ENCODE measurements around the gene CNIH3.

CNIH3 gene

DNA sequence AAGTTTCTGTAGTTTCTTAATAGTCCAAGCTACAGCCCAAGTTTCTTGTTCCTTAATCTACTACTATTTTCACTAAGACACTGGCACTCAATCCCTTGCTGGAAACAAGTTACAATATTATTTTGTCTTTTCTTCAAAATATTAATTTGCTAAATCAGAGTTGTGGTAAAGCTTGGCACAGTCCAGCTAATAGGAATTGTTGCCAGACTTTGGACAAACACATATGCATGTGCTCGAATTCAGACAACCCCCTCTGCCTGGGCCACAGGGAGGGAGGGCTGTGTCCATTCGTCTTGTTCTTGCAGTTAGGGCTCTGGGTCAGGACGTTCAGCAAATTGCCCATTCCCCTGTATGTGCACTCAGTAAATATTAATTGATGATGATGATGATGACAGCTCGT lies 103.6 kb downstream of the CNIH3 start:
- TF ChIP-seq ARNTL (CRISPR knock-in tag; IDR thresholded peaks at IDR 0.05; ENCODE audit: borderline replicate concordance, low read depth) = no peak
- TF ChIP-seq, protein P1, sequence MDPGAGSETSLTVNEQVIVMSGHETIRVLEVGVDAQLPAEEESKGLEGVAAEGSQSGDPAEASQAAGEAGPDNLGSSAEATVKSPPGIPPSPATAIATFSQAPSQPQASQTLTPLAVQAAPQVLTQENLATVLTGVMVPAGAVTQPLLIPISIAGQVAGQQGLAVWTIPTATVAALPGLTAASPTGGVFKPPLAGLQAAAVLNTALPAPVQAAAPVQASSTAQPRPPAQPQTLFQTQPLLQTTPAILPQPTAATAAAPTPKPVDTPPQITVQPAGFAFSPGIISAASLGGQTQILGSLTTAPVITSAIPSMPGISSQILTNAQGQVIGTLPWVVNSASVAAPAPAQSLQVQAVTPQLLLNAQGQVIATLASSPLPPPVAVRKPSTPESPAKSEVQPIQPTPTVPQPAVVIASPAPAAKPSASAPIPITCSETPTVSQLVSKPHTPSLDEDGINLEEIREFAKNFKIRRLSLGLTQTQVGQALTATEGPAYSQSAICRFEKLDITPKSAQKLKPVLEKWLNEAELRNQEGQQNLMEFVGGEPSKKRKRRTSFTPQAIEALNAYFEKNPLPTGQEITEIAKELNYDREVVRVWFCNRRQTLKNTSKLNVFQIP (CRISPR knock-in tag; IDR thresholded peaks at IDR 0.05; ENCODE audit: borderline replicate concordance, low read depth) = no peak
- TF ChIP-seq, protein P2, sequence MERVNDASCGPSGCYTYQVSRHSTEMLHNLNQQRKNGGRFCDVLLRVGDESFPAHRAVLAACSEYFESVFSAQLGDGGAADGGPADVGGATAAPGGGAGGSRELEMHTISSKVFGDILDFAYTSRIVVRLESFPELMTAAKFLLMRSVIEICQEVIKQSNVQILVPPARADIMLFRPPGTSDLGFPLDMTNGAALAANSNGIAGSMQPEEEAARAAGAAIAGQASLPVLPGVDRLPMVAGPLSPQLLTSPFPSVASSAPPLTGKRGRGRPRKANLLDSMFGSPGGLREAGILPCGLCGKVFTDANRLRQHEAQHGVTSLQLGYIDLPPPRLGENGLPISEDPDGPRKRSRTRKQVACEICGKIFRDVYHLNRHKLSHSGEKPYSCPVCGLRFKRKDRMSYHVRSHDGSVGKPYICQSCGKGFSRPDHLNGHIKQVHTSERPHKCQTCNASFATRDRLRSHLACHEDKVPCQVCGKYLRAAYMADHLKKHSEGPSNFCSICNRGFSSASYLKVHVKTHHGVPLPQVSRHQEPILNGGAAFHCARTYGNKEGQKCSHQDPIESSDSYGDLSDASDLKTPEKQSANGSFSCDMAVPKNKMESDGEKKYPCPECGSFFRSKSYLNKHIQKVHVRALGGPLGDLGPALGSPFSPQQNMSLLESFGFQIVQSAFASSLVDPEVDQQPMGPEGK (CRISPR knock-in tag; IDR thresholded peaks at IDR 0.05; ENCODE audit: borderline replicate concordance) = no peak
- TF ChIP-seq ZNF565 (CRISPR knock-in tag; conservative IDR thresholded peaks at IDR 0.05; ENCODE audit: low read depth) = no peak
- no peak for TF ChIP-seq SNAI2 (CRISPR knock-in tag; IDR thresholded peaks at IDR 0.05)
- TF ChIP-seq BACH2 (CRISPR knock-in tag; IDR thresholded peaks at IDR 0.05; ENCODE audit: borderline replicate concordance) = no peak
- TF ChIP-seq TOX (CRISPR knock-in tag; IDR thresholded peaks at IDR 0.05; ENCODE audit: borderline replicate concordance) = no peak
- TF ChIP-seq ISL1 (CRISPR knock-in tag; IDR thresholded peaks at IDR 0.05) = no peak
- TF ChIP-seq PPARA (CRISPR knock-in tag; IDR thresholded peaks at IDR 0.05; ENCODE audit: borderline replicate concordance) = no peak
- TF ChIP-seq GLIS3 (CRISPR knock-in tag; IDR thresholded peaks at IDR 0.05) = no peak
- ATAC-seq = no peak

DNA sequence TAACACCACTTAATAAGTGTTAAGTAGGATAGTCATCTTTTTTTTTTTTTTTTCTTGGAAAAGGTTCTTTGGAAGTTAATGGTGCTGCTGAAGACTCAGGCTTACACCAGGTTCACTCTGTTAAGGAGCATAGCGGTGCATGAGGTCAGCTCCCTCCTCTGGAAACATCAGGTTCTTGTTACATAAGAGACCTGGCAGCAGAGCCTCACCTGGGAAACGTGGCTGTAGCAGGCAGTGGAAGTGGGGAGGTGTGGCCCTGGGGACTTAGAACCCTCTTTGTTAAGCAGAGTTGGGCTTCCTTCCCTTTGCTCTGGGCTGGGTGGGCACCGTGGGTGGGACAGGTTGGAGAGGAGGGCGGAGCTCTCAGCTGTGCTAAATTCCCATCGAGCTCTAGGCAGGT lies 104.1 kb downstream of the CNIH3 start:
- no peak for ATAC-seq
- TF ChIP-seq PPARA (CRISPR knock-in tag; IDR thresholded peaks at IDR 0.05; ENCODE audit: borderline replicate concordance) (no peak), ARNTL (CRISPR knock-in tag; IDR thresholded peaks at IDR 0.05; ENCODE audit: borderline replicate concordance, low read depth) (no peak), TCF4 (CRISPR knock-in tag; IDR thresholded peaks at IDR 0.05; ENCODE audit: borderline replicate concordance) (no peak), ZNF565 (CRISPR knock-in tag; conservative IDR thresholded peaks at IDR 0.05; ENCODE audit: low read depth) (no peak), CSDC2 (CRISPR knock-in tag; IDR thresholded peaks at IDR 0.05) (no peak), RARB (CRISPR knock-in tag; IDR thresholded peaks at IDR 0.05) (no peak)

DNA sequence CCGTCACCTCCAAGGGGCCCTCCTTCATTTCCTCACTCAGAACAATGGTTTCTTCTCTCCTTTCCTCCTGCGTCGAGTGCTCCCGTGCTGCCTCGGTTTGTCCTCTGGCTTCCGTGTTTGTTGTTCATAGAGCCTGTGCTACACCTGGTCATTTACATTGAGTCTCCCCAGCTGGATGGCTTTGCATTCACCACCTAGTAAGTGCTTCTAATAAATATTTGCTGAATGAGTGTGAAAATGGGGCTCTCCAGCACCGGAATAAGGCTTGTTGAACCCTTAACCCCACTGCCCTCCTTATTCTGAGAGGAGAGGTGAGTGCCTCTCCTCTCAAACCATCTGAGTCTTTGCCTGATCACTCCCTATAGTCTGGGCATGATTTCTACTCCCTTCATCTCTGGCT lies 104.9 kb downstream of the CNIH3 start:
- no peak for ATAC-seq
- TF ChIP-seq CSDC2 (CRISPR knock-in tag; IDR thresholded peaks at IDR 0.05) (no peak), ZFP30 (CRISPR knock-in tag; IDR thresholded peaks at IDR 0.05) (no peak), ZNF565 (CRISPR knock-in tag; conservative IDR thresholded peaks at IDR 0.05; ENCODE audit: low read depth) (no peak), ZFP3 (CRISPR knock-in tag; IDR thresholded peaks at IDR 0.05) (no peak), ZNF8 (CRISPR knock-in tag; IDR thresholded peaks at IDR 0.05) (no peak), SNAI2 (CRISPR knock-in tag; IDR thresholded peaks at IDR 0.05) (no peak), PPARA (CRISPR knock-in tag; IDR thresholded peaks at IDR 0.05; ENCODE audit: borderline replicate concordance) (no peak), GLIS3 (CRISPR knock-in tag; IDR thresholded peaks at IDR 0.05) (no peak)
- TF ChIP-seq, protein P3, sequence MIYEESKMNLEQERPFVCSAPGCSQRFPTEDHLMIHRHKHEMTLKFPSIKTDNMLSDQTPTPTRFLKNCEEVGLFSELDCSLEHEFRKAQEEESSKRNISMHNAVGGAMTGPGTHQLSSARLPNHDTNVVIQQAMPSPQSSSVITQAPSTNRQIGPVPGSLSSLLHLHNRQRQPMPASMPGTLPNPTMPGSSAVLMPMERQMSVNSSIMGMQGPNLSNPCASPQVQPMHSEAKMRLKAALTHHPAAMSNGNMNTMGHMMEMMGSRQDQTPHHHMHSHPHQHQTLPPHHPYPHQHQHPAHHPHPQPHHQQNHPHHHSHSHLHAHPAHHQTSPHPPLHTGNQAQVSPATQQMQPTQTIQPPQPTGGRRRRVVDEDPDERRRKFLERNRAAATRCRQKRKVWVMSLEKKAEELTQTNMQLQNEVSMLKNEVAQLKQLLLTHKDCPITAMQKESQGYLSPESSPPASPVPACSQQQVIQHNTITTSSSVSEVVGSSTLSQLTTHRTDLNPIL (CRISPR knock-in tag; IDR thresholded peaks at IDR 0.05; ENCODE audit: low read depth) = no peak

DNA sequence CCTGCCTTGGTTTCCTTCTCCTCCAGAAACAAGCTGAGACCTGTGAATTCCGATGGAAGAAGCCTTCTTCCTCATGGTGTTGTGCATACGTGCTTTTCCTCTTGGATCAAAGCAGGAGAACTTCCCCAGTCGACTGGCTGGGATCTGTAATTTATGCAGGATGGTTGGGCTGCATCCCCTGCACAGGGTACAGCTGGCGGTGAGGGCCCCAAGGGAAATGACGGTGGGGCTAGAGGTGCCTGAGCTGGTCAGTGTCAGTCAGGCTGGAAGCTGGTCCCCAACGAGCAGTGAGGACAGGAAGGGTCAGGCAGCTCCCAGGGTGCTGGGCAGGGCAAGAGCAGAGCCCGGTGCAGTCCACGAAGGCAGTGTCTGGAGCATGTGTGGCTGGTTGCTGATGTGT lies 106.7 kb downstream of the CNIH3 start:
- ATAC-seq = no peak; the same call in 1 of the 3 replicates
- TF ChIP-seq ZFP3 (CRISPR knock-in tag; IDR thresholded peaks at IDR 0.05) (no peak), OSR1 (CRISPR knock-in tag; IDR thresholded peaks at IDR 0.05) (no peak), ESRRG (CRISPR knock-in tag; IDR thresholded peaks at IDR 0.05) (no peak), ZNF8 (CRISPR knock-in tag; IDR thresholded peaks at IDR 0.05) (no peak), BACH2 (CRISPR knock-in tag; IDR thresholded peaks at IDR 0.05; ENCODE audit: borderline replicate concordance) (no peak), ZNF70 (CRISPR knock-in tag; IDR thresholded peaks at IDR 0.05) (no peak), ZFP30 (CRISPR knock-in tag; IDR thresholded peaks at IDR 0.05) (no peak), TOX (CRISPR knock-in tag; IDR thresholded peaks at IDR 0.05; ENCODE audit: borderline replicate concordance) (no peak), CSDC2 (CRISPR knock-in tag; IDR thresholded peaks at IDR 0.05) (no peak), RARB (CRISPR knock-in tag; IDR thresholded peaks at IDR 0.05) (no peak), ISL1 (CRISPR knock-in tag; IDR thresholded peaks at IDR 0.05) (no peak), TCF4 (CRISPR knock-in tag; IDR thresholded peaks at IDR 0.05; ENCODE audit: borderline replicate concordance) (no peak), ZC3H10 (CRISPR knock-in tag; IDR thresholded peaks at IDR 0.05) (no peak), PPARA (CRISPR knock-in tag; IDR thresholded peaks at IDR 0.05; ENCODE audit: borderline replicate concordance) (no peak)
- TF ChIP-seq, protein P2 (CRISPR knock-in tag; IDR thresholded peaks at IDR 0.05; ENCODE audit: borderline replicate concordance) = no peak
- TF ChIP-seq, protein P4, sequence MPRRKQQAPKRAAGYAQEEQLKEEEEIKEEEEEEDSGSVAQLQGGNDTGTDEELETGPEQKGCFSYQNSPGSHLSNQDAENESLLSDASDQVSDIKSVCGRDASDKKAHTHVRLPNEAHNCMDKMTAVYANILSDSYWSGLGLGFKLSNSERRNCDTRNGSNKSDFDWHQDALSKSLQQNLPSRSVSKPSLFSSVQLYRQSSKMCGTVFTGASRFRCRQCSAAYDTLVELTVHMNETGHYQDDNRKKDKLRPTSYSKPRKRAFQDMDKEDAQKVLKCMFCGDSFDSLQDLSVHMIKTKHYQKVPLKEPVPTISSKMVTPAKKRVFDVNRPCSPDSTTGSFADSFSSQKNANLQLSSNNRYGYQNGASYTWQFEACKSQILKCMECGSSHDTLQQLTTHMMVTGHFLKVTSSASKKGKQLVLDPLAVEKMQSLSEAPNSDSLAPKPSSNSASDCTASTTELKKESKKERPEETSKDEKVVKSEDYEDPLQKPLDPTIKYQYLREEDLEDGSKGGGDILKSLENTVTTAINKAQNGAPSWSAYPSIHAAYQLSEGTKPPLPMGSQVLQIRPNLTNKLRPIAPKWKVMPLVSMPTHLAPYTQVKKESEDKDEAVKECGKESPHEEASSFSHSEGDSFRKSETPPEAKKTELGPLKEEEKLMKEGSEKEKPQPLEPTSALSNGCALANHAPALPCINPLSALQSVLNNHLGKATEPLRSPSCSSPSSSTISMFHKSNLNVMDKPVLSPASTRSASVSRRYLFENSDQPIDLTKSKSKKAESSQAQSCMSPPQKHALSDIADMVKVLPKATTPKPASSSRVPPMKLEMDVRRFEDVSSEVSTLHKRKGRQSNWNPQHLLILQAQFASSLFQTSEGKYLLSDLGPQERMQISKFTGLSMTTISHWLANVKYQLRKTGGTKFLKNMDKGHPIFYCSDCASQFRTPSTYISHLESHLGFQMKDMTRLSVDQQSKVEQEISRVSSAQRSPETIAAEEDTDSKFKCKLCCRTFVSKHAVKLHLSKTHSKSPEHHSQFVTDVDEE (CRISPR knock-in tag; IDR thresholded peaks at IDR 0.05) = no peak
- TF ChIP-seq, protein P1 (CRISPR knock-in tag; IDR thresholded peaks at IDR 0.05; ENCODE audit: borderline replicate concordance, low read depth) = no peak

Data from SK-N-SH treated with all-trans-retinoic acid at 6 μM for 48 hours (cell line).